OCI-LY7 (cell line): ENCODE data around the gene ARHGAP40. TPM values are rescaled to one million over a fixed set of nuclear protein-coding genes. Genes with fewer than 3 reads are reported as not detected.

ENCODE experiments used
- BruUV-seq: library from RNA; stranded (reverse); fragments of 400-500 nt; replicated peaks from 2 replicates; lab custom pipeline; 2021; lab: Mats Ljungman, UMichigan
- CTCF ChIA-PET: fragments of 300-600 bp; sonication (Branson Sonifier 250); formaldehyde crosslinking; loops from one replicate; lab custom pipeline; 2022; ENCODE audit warnings: antibody characterized with exemption; ENCODE audit not compliant: unreplicated experiment; lab: Charles Lee
- POLR2A ChIA-PET: fragments of 300-600 bp; sonication (Branson Sonifier 250); formaldehyde crosslinking; loops from one replicate; lab custom pipeline; 2022; ENCODE audit warnings: antibody characterized with exemption; lab: Charles Lee
- DNase-seq: peaks from one replicate; pipeline ENCODE4 v3.0.0-alpha.2; 2015; ENCODE audit warnings: low spot score
- H2AFZ ChIP-seq: fragments of 200-600 bp; sonication (generic), shearing (Covaris generic); 2 replicates; pipeline ENCODE4 v1.6.1; 2014; ENCODE audit warnings: mild to moderate bottlenecking, antibody characterized with exemption, low read length, moderate library complexity
- H3K27ac ChIP-seq: fragments of 200-600 bp; sonication (generic); 2 replicates; pipeline ENCODE4 v1.5.1; 2014; ENCODE audit warnings: mixed run types, low read depth, mild to moderate bottlenecking, moderate library complexity, low read length, inconsistent platforms; ENCODE audit not compliant: poor library complexity, severe bottlenecking
- H3K36me3 ChIP-seq: fragments of 200-600 bp; sonication (generic); 2 replicates; pipeline ENCODE4 v1.6.1; 2014; ENCODE audit warnings: mild to moderate bottlenecking, antibody characterized with exemption, low read length, moderate library complexity, mixed read lengths; ENCODE audit not compliant: insufficient read depth
- H3K4me1 ChIP-seq: fragments of 200-600 bp; sonication (generic); 2 replicates; pipeline ENCODE4 v1.5.1; 2014; ENCODE audit warnings: mild to moderate bottlenecking, low read length; ENCODE audit not compliant: insufficient read depth, poor library complexity, severe bottlenecking
- H3K4me2 ChIP-seq: fragments of 200-600 bp; sonication (generic); 2 replicates; pipeline ENCODE4 v1.6.1; 2014; ENCODE audit warnings: mild to moderate bottlenecking, low read length
- H3K4me3 ChIP-seq: fragments of 200-600 bp; sonication (generic); 2 replicates; pipeline ENCODE4 v1.5.1; 2014; ENCODE audit warnings: mild to moderate bottlenecking, low read depth, low read length; ENCODE audit not compliant: poor library complexity, severe bottlenecking
- H3K79me2 ChIP-seq: fragments of 200-600 bp; sonication (generic); 2 replicates; pipeline ENCODE4 v1.6.1; 2016; ENCODE audit warnings: low read depth, mild to moderate bottlenecking, low read length, moderate library complexity, mixed read lengths; ENCODE audit not compliant: insufficient read depth
- H3K9me2 ChIP-seq: fragments of 200-600 bp; sonication (generic); 2 replicates; pipeline ENCODE4 v1.6.1; 2016; ENCODE audit warnings: mild to moderate bottlenecking, low read length, mixed read lengths; ENCODE audit not compliant: insufficient read depth
- H3K9me3 ChIP-seq: fragments of 200-600 bp; sonication (generic); 2 replicates; pipeline ENCODE4 v1.6.1; 2014; ENCODE audit warnings: mild to moderate bottlenecking, mixed run types, low read length, mixed read lengths
- H4K20me1 ChIP-seq: fragments of 200-600 bp; sonication (generic); 2 replicates; pipeline ENCODE4 v1.6.1; 2014; ENCODE audit warnings: mild to moderate bottlenecking, antibody characterized with exemption, low read length, moderate library complexity, mixed read lengths; ENCODE audit not compliant: insufficient read depth
- CTCF ChIP-seq: fragments of 200-600 bp; sonication (generic); conservative IDR thresholded peaks from 2 replicates; pipeline ENCODE4 v1.5.1; 2014; ENCODE audit warnings: mild to moderate bottlenecking, antibody characterized with exemption, low read length, moderate library complexity, mixed read lengths
- EZH2phosphoT487 ChIP-seq: fragments of 200-600 bp; sonication (generic); IDR thresholded peaks from 2 replicates; pipeline ENCODE4 v1.6.1; 2018; ENCODE audit warnings: low read depth, borderline replicate concordance, mild to moderate bottlenecking, mixed run types, antibody characterized with exemption, low read length, moderate library complexity, mixed read lengths
- intact Hi-C: fragments of 100-400 bp; cut with micrococcal nuclease; formaldehyde crosslinking; loops from one replicate; pipeline ENCODE4 v1.10.0; 2022; ENCODE audit not compliant: unreplicated experiment
- total RNA-seq, 2 experiments: library from RNA; depleted of rRNA in 1 of 2; stranded (reverse); fragments of >200 nt in 1 of 2; shearing (Covaris generic) in 1 of 2; gene quantifications; 2 replicates each; pipeline ENCODE4 v1.2.3, GENCODE V29; 2014 to 2022

Gene ARHGAP40
- total RNA-seq, 2 experiments from 2014 or later, result not detected

- TF ChIP-seq EZH2phosphoT487, result no peak
- no peak for TF ChIP-seq CTCF
- CTCF ChIA-PET, result no interaction called here
- Histone ChIP-seq H2AFZ (peak overlapping the region; percentile 87), H3K4me3 (peak overlapping the region; percentile 73), H3K9me2 (no peaks in the 10 kb centered on the region), H3K4me2 (peak overlapping the region; percentile 87), H4K20me1 (no peaks in the 10 kb centered on the region), H3K4me1 (peaks cover 9% of the 10 kb centered on the region), H3K79me2 (no peaks in the 10 kb centered on the region), H3K36me3 (no peaks in the 10 kb centered on the region), H3K9me3 (no peaks in the 10 kb centered on the region), H3K27ac (peak overlapping the region; percentile 8)
- BruUV-seq, result no TSS peak
- intact Hi-C loops, result no loop called here
- DNase-seq, result peak; percentile 86
- POLR2A ChIA-PET, result interaction anchor here (0.6 kb wide), 1 partner anchor 306 kb away, joined by 4 read pairs; no protein-coding TSS in a partner anchor
Measured at GRCh38 chr20:38674092-38674764, 72.6 kb downstream of the ARHGAP40 start.

- Histone ChIP-seq H3K9me2 (no peaks in the 10 kb centered on the region), H3K9me3 (no peaks in the 10 kb centered on the region), H3K36me3 (no peaks in the 10 kb centered on the region), H4K20me1 (no peaks in the 10 kb centered on the region), H2AFZ (peak overlapping the region; percentile 40; the same call in 1 of the 2 replicates), H3K4me1 (peaks cover 9% of the 10 kb centered on the region), H3K27ac (no peak overlapping the region), H3K4me3 (no peak overlapping the region), H3K79me2 (no peaks in the 10 kb centered on the region), H3K4me2 (0 out of 2 replicates have a peak overlapping the region, but pooled peaks have one; percentile 3)
- DNase-seq, result peak; percentile 3
- no peak for TF ChIP-seq CTCF
- TF ChIP-seq EZH2phosphoT487, result no peak
- ChIA-PET CTCF (no interaction called here), POLR2A (no interaction called here)
- no TSS peak for BruUV-seq
- intact Hi-C loops, result no loop called here
Measured at GRCh38 chr20:38674765-38675133, 73.1 kb downstream of the ARHGAP40 start.

GRCh38 chr20:38676576-38676975, 75.0 kb downstream of the ARHGAP40 start:
- DNase-seq, result no peak
- Histone ChIP-seq H3K4me3 (no peak overlapping the region), H3K9me3 (no peaks in the 10 kb centered on the region), H3K27ac (no peak overlapping the region), H2AFZ (no peak overlapping the region), H3K36me3 (no peaks in the 10 kb centered on the region), H3K9me2 (no peaks in the 10 kb centered on the region), H3K4me2 (no peak overlapping the region), H3K4me1 (peaks cover 9% of the 10 kb centered on the region), H4K20me1 (no peaks in the 10 kb centered on the region), H3K79me2 (no peaks in the 10 kb centered on the region)
- ChIA-PET CTCF (no interaction called here), POLR2A (no interaction called here)
- intact Hi-C loops, result no loop called here
- BruUV-seq, result no TSS peak
- TF ChIP-seq CTCF (no peak), EZH2phosphoT487 (no peak)
